ENCODE data around the gene OR7A5.
"Not testable (repeated sequence)": the region's sequence is repeated elsewhere in the genome, so short reads cannot be mapped to it uniquely, and the experiment has no call there.

Gene OR7A5

GRCh38 chr19:14835011-14835410 is at the start of gene OR7A5, which contains the start of gene OR7C1:
OR7A5 (minus strand) TSS chr19:14835185; CDS start chr19:14828241, 6,944 bp downstream.
OR7C1 (minus strand) TSS chr19:14835185; CDS start chr19:14800136, 35,049 bp downstream.
- DNase-seq, result peak; percentile 21

DNA sequence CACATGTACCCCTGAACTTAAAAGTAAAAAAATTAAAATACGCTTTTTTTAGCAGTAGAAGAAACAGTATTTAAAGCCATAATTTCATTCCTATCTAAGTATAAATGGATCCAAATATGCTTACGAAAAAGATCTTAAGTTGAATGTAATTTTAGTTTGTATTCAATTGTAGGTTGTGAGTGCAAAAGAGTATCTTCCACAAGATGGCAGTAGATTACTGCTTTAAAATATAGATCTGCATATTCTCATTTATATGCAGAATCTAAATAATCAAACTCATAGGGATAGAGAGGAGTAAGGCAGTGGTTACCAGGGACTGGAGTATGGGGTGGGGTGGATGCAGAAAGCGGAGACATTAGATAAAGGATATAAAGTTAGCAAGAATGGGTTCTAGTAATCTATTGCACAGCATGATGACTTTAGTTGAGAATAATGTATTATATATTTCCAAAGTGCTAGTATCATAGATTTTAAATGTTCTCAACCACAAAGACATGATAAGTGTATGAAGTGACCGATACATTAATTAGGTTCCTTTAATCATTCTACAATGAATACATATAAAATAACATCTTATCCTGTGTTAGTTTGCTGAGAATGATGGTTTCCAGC is 36.7 kb upstream of the OR7A5 start:
- peak; percentile 25 for DNase-seq

DNA sequence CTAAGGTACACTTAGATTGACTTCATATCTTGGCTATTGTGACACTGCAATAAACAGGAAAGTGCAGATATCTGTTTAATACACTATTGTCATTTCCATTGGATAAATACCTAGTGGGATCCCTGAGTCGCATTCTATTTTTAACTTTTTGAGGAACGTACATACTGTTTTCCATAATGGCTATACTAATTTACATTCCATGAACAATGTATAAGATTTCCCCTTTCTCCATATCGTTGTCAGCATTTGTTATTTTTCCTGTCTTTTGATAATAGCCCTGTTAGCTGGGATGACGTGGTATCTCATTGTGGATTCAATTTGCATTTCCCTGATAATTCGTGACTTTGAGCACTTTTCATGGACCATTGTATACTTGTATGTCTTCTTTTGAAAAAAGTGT is 33.5 kb upstream of the OR7A5 start:
- no peak for DNase-seq

- no peak for DNase-seq
Observed at GRCh38 chr19:14848822-14849221, 13.8 kb upstream of the OR7A5 start, which contains the start of gene OR7A10. OR7A10 (minus strand) TSS chr19:14848922; CDS start chr19:14841877, 7,045 bp downstream.

GRCh38 chr19:14843578-14843977 is 8.6 kb upstream of the OR7A5 start:
- DNase-seq, result peak; percentile 24

- no peak for DNase-seq
Observed at GRCh38 chr19:14843169-14843568, 8.2 kb upstream of the OR7A5 start.

- no peak for DNase-seq
Observed at GRCh38 chr19:14840206-14840605, 5.2 kb upstream of the OR7A5 start.

- no peak for DNase-seq
Observed at GRCh38 chr19:14837391-14837790, 2.4 kb upstream of the OR7A5 start.

DNA sequence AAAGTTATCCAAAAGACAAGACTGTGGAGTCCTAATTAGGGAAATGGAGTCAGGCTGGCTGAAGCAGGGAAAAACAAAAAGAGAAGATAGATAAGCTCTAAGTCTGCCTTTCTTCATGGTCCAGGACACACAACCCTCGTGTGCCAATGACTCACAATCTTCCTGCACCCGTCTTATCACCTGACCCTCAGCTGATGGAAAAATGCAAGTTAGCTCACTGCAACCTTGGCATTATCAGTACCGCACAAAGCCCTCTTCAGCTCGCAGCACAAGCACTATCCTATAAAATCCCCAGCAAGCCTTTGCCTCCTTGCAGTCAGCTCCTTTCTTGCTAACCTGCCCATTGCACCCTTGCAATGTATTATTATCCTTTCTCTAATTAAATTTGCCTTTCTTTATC is 4.3 kb downstream of the OR7A5 start:
- DNase-seq, result no peak

- DNase-seq, result no peak
Observed at GRCh38 chr19:14826006-14826405, 9.0 kb downstream of the OR7A5 start.

- no peak for DNase-seq
Observed at GRCh38 chr19:14821937-14822336, 13.0 kb downstream of the OR7A5 start.

- no peak for DNase-seq
Observed at GRCh38 chr19:14818588-14818987, 16.4 kb downstream of the OR7A5 start.

DNA sequence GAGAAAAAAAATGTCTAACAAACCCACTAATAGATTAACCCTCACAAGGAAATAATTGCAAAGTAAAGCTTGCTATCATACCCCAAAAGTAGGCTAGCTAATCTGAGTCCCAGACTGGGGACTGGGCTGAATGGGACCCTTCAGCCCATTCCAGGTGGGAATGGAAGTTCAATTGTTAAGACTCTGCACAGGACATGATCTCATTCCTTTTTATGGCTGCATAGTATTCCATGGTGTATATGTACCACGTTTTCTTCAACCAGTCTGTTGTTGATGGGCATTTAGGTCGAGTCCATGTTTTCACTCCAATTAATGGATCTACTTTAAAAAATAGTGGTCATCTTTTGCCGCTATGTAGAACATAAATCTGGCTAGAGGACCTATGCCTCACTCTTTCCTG is 17.9 kb downstream of the OR7A5 start:
- no peak for DNase-seq

- DNase-seq, result no peak
Observed at GRCh38 chr19:14814982-14815652, 19.9 kb downstream of the OR7A5 start.

DNA sequence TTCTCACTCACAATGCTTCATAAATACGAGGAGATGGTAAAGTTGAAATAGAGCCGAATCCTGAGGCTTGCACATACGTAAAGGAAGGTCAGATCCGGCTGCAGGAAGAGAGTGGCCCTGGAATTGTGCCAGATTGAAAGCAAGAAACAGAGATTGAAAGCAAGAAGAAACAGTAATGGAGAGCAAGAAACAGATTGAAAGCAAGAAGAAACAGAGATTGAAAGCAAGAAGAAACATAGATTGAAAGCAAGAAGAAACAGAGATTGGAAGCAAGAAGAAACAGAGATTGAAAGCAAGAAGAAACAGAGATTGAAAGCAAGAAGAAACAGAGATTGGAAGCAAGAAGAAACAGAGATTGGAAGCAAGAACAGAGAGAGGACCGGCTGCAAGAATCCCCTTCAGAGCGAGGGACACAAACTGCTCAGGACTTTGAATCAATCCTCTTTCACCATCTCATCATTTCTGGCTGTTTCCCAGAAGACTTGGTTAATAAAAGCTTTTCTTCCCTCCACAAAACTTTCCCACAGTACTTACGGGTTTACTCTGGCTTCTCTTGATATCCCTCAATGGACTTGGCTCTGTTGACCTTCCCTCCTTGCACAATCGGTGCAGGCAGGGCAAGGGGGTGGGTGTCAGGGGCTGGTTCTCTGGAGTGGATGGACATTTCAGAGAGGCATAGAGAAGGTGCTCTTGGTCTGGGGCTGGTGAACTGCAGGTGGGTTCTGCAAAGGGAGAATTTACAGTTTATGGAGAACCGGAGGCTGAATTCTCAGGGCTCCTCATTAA is 25.5 kb downstream of the OR7A5 start:
- no peak for DNase-seq

DNA sequence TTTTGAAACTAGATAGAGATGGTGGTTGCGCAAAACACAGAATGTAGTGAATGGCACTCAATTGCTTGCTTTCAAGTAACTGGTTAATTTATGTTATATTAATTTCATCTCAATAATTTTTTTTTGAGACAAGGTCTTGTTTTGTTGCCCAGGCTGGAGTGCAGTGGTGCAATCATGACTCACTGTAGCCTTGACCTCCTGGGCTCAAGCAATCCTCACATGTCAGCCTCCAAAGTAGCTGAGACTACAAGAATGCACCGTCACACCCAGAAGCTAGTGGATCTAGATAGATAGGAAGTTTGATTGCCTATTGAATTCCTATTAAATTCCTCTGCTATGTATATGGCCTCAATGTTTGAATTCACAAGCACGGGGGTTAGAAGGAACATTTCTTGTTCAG is 30.2 kb downstream of the OR7A5 start:
- DNase-seq, result no peak

GRCh38 chr19:14798760-14799159 is 36.2 kb downstream of the OR7A5 start:
- no peak for DNase-seq

DNA sequence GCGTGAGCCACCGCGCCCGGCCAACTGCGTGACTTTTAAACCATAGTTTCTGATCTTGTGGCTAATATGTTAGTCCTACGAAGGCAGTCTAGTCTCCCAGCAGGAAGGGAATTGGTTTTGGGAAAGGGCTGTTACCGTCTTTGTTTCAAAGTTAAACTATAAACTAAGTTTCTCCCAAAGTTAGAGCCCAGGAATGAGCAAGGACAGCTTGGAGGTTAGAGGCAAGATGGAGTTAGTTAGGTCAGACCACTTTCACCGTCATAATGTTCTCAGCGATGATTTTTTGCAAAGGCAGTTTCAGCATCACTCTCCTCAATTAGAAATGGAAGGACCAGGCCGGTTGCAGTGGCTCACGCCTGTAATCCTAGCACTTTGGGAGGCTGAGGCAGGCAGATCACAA is 39.0 kb downstream of the OR7A5 start:
- no peak for DNase-seq

GRCh38 chr19:14795078-14795721 is 39.8 kb downstream of the OR7A5 start:
- no peak for DNase-seq

DNA sequence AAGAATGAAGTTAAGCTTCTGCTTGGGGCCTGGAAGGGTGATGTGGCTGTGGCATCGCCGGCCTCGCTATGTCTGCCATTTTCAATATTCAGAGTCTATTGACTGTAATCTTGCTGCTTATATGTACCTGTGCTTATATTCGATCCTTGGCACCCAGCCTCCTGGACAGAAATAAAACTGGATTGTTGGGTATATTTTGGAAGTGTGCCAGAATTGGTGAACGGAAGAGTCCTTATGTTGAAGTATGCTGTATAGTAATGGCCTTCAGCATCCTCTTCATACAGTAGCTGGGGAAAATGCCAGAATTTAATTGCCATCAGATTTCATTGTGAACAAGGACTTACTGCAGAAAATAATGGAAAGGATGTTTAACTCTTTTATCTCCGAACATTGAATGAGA is 42.7 kb downstream of the OR7A5 start:
- DNase-seq, result not testable (repeated sequence)

GRCh38 chr19:14786421-14786851 is 48.5 kb downstream of the OR7A5 start:
- DNase-seq, result peak; percentile 44

- DNase-seq, result not testable (repeated sequence)
Observed at GRCh38 chr19:14785102-14785793, 49.7 kb downstream of the OR7A5 start.

DNA sequence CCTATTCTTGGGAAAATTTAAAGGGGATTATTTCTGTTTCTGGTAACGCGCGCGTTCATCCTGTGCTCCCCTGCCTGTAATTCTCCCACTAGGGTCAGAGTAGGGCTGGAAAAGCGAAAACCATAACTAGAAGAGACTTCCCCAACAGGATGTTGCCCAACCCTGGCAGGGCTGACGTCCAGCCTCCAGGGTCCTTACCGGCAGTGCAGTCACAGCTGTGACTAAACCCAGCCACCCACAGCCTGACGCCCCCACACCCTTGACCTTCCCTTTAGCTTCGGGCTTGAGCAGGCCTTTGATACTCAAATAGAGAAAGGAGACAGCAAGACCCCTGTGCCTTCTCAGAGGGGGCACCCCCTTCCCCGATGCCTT is 50.3 kb downstream of the OR7A5 start:
- not testable (repeated sequence) for DNase-seq
